ENCODE data around the gene PTPRH. TPM values are rescaled to one million over a fixed set of nuclear protein-coding genes. Genes with fewer than 3 reads are reported as not detected.

Gene PTPRH, protein sequence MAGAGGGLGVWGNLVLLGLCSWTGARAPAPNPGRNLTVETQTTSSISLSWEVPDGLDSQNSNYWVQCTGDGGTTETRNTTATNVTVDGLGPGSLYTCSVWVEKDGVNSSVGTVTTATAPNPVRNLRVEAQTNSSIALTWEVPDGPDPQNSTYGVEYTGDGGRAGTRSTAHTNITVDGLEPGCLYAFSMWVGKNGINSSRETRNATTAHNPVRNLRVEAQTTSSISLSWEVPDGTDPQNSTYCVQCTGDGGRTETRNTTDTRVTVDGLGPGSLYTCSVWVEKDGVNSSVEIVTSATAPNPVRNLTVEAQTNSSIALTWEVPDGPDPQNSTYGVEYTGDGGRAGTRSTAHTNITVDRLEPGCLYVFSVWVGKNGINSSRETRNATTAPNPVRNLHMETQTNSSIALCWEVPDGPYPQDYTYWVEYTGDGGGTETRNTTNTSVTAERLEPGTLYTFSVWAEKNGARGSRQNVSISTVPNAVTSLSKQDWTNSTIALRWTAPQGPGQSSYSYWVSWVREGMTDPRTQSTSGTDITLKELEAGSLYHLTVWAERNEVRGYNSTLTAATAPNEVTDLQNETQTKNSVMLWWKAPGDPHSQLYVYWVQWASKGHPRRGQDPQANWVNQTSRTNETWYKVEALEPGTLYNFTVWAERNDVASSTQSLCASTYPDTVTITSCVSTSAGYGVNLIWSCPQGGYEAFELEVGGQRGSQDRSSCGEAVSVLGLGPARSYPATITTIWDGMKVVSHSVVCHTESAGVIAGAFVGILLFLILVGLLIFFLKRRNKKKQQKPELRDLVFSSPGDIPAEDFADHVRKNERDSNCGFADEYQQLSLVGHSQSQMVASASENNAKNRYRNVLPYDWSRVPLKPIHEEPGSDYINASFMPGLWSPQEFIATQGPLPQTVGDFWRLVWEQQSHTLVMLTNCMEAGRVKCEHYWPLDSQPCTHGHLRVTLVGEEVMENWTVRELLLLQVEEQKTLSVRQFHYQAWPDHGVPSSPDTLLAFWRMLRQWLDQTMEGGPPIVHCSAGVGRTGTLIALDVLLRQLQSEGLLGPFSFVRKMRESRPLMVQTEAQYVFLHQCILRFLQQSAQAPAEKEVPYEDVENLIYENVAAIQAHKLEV
- total RNA-seq (1 to 10 TPM in 1 of 5 donors, under 1 TPM in 2, not detected in 2; 0.16 to 1.1 (median 0.51) TPM), total RNA-seq (0 to 0.21 (median 0) reads per million in 29 experiments)
- 0.37 TPM for total RNA-seq (2013)

DNA sequence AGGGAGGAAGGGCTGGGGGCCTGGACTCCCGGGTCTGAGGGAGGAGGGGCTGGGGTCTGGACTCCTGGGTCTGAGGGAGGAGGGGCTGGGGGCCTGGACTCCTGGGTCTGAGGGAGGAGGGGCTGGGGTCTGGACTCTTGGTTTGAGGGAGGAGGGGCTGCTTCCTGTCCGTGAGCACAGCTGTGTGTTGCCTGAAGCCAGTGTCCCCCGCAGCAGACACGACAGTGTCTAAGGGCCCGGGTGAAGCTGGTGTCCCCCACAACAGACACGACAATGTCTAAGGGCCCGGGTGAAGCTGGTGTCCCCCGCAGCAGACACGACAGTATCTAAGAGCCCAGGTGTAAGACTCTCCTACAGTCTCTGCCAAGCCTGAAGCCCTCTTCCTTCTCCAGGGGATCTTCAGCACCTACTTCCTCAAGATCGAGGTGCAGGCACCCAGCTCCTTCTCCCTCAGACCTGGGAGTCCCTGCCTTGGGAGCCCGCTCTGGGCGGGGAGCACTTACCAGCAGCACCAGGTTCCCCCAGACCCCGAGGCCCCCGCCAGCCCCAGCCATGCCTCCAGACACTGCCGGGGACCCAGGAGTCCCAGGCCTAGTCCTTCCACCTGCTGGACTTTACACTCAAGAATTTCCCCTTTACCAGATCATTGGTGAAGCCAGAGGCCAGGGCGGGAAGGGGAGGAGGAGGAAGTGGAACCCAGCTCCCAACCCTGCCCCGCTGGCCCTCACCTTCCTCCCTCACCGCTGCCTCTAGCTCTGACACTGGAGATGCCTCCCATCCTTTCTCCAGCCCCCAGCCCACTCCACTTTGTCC, at the start of gene PTPRH:
TSS of gene PTPRH (minus strand) at position 622 of the 813 bp plus-strand sequence. CDS start at position 554, 68 bp downstream.
- Mint-ChIP-seq H3K27me3 (peaks cover 40 to 55% of the 10 kb centered on the region in 2 donors), H3K4me3 (no peak within 1 kb of the TSS), H3K4me1 (peaks cover 0 to 3% (median 0%) of the 10 kb centered on the region in 3 donors), H3K36me3 (peaks cover 4% of the 10 kb centered on the region), H3K27ac (no peak within 1 kb of the TSS), H3K9me3 (peaks cover 0 to 5% (median 4%) of the 10 kb centered on the region in 3 donors)
- ChIA-PET CTCF (no interaction called here), POLR2A (no interaction called here)
- no peaks in the 10 kb centered on the region for H3K36me3 ChIP-seq (ENCODE audit: control insufficient read depth in 2 of 2, extremely low read depth in 1 of 2, insufficient read depth in 1 of 2, low read length in 1 of 2)
- peaks cover 0 to 5% of the 10 kb centered on the region in 2 experiments for H3K4me1 ChIP-seq (ENCODE audit: control insufficient read depth in 1 of 2, extremely low read depth in 1 of 2, insufficient read depth in 2 of 2, low read length in 2 of 2)
- peaks cover 0 to 66% of the 10 kb centered on the region in 2 experiments for H3K27me3 ChIP-seq (replicated peaks in 1 of 2; ENCODE audit: control insufficient read depth in 2 of 2, extremely low read depth in 1 of 2, insufficient read depth in 2 of 2, low read length in 1 of 2)
- WGBS (ENCODE audit: insufficient coverage), result 56% methylated on average over 4 of the region's 18 CpGs
- DNase-seq (no peak), ATAC-seq (replicated peaks in 1 of 4) (no peak)
- no peak within 1 kb of the TSS for H3K27ac ChIP-seq (ENCODE audit: low read length)
- H3K4me3 ChIP-seq (ENCODE audit: control insufficient read depth in 1 of 2, extremely low read depth in 1 of 2, low read length in 1 of 2), result no peak within 1 kb of the TSS
- no peaks in the 10 kb centered on the region for H3K9me3 ChIP-seq

DNA sequence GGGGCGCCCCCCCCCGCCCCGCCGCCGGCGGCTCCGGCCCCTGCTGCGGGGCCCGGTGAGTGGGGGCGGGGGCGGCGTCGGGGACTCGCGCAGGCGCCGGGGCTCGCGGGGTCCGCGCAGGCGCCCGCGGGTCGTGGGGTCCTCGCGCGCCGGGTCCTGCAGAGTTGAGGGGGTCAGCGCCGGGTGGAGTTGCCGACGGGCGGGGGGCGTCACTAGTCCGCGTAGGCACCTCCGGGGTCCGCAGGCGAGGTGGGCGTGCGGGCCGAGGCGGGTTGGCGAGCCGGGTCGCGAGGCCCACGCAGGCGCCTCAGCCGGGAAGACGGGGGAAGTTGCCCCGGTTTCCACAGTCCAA, 49.2 kb upstream of the PTPRH start:
- Mint-ChIP-seq H3K9me3 (no peaks in the 10 kb centered on the region), H3K4me1 (peaks cover 44 to 53% (median 51%) of the 10 kb centered on the region in 3 donors), H3K4me3 (peak overlapping the region; percentile 83 to 100 (median 91)), H3K36me3 (peaks cover 4% of the 10 kb centered on the region), H3K27me3 (no peaks in the 10 kb centered on the region), H3K27ac (peak overlapping the region; percentile 94 to 99)
- WGBS (ENCODE audit: insufficient coverage), result 0% methylated on average over 51 of the region's 53 CpGs
- peak in 12 of 35 experiments; percentile 18 to 64 (median 34) for DNase-seq
- Histone ChIP-seq H3K36me3 (ENCODE audit: control insufficient read depth in 2 of 2, extremely low read depth in 1 of 2, insufficient read depth in 1 of 2, low read length in 1 of 2) (peaks cover 4 to 6% of the 10 kb centered on the region in 2 donors), H3K27ac (ENCODE audit: low read length) (peak overlapping the region; percentile 87), H3K27me3 (replicated peaks in 1 of 2; ENCODE audit: control insufficient read depth in 2 of 2, extremely low read depth in 1 of 2, insufficient read depth in 2 of 2, low read length in 1 of 2) (no peaks in the 10 kb centered on the region), H3K4me1 (ENCODE audit: control insufficient read depth in 1 of 2, extremely low read depth in 1 of 2, insufficient read depth in 2 of 2, low read length in 2 of 2) (peaks cover 25 to 54% of the 10 kb centered on the region in 2 experiments), H3K4me3 (ENCODE audit: control insufficient read depth in 1 of 2, extremely low read depth in 1 of 2, low read length in 1 of 2) (peak overlapping the region; percentile 79 to 86), H3K9me3 (no peaks in the 10 kb centered on the region)
- POLR2A ChIA-PET, result interaction anchor here in 1 of 2 donors (0.6 to 1.5 kb wide), 3 partner anchors 17 to 81 kb away, joined by 9 to 12 read pairs (median 10); partner anchors contain the start of gene HSPBP1
- CTCF ChIA-PET, result interaction anchor here in 1 of 2 donors (0.6 to 1.1 kb wide), 2 partner anchors 22 to 374 kb away, joined by 4 to 8 read pairs; partner anchors contain the start of gene HSPBP1
- ATAC-seq (replicated peaks in 1 of 4), result peak; percentile 17 to 31 (median 24)

DNA sequence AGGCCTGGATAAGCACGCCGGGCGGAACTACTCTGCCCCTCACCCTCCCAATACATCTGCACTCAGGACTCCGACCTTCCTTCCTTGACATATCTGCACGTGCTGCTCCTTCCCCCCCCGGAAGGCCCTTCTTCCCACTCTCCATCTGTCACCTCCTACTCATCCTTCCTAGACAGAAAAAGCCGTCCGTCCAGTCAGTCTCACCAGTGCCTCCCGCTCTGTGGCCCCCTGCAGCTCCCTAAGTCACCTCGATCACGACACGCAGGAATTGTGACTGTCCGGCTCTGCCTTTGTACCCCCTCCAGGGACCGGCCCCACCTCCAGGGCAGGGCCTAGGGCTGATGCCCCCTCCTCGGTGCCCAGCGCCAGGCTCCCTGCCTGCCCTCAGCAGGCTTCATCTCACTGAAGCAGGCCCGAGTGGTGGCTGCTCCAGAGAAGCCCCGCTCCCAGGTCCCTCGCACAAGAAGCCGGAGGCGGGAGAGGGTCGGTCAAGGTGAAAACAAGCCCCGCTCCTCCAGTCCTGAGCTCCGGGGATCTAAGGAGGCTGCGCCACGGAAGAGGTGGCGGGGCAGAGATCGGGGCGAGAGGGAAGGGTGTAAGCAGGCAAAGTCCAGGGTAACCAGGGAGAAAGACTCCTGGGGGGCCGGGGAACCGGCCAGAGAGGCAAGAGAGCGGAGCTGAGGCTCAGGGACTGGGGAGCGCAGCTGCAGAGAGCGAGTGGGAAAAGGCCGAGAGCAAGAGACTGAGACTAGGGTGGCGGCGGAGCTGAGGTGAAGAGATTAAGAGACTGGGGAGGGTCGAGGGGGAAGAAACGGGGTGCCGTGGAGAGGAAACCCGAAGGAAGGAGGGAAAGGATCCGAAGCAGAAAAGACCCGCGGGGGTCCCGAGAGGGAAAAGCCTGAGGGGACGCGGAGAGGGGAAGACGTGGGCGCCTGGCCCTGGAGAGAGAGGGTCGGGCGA, 48.4 kb upstream of the PTPRH start:
- Histone ChIP-seq H3K4me3 (ENCODE audit: control insufficient read depth in 1 of 2, extremely low read depth in 1 of 2, low read length in 1 of 2) (peak overlapping the region; percentile 79 to 86), H3K36me3 (ENCODE audit: control insufficient read depth in 2 of 2, extremely low read depth in 1 of 2, insufficient read depth in 1 of 2, low read length in 1 of 2) (peaks cover 4 to 6% of the 10 kb centered on the region in 2 donors), H3K4me1 (ENCODE audit: control insufficient read depth in 1 of 2, extremely low read depth in 1 of 2, insufficient read depth in 2 of 2, low read length in 2 of 2) (peaks cover 32 to 61% of the 10 kb centered on the region in 2 experiments), H3K27me3 (replicated peaks in 1 of 2; ENCODE audit: control insufficient read depth in 2 of 2, extremely low read depth in 1 of 2, insufficient read depth in 2 of 2, low read length in 1 of 2) (no peaks in the 10 kb centered on the region), H3K27ac (ENCODE audit: low read length) (peak overlapping the region; percentile 90), H3K9me3 (no peaks in the 10 kb centered on the region)
- Mint-ChIP-seq H3K4me1 (peaks cover 51 to 60% (median 58%) of the 10 kb centered on the region in 3 donors), H3K27ac (peak overlapping the region; percentile 99), H3K36me3 (peaks cover 4% of the 10 kb centered on the region), H3K9me3 (no peaks in the 10 kb centered on the region), H3K4me3 (peak overlapping the region; percentile 96 to 100 (median 97)), H3K27me3 (no peaks in the 10 kb centered on the region)
- WGBS (ENCODE audit: insufficient coverage), result under 1% methylated on average over 49 of the region's 51 CpGs
- ATAC-seq (replicated peaks in 1 of 4), result no peak
- ChIA-PET POLR2A (interaction anchor here in 1 of 2 donors (0.6 to 0.8 kb wide), 3 partner anchors 16 to 81 kb away, joined by 3 to 12 read pairs (median 3); no protein-coding TSS in a partner anchor), CTCF (no interaction called here)
- peak in 6 of 35 experiments; percentile 14 to 38 (median 22) for DNase-seq

DNA sequence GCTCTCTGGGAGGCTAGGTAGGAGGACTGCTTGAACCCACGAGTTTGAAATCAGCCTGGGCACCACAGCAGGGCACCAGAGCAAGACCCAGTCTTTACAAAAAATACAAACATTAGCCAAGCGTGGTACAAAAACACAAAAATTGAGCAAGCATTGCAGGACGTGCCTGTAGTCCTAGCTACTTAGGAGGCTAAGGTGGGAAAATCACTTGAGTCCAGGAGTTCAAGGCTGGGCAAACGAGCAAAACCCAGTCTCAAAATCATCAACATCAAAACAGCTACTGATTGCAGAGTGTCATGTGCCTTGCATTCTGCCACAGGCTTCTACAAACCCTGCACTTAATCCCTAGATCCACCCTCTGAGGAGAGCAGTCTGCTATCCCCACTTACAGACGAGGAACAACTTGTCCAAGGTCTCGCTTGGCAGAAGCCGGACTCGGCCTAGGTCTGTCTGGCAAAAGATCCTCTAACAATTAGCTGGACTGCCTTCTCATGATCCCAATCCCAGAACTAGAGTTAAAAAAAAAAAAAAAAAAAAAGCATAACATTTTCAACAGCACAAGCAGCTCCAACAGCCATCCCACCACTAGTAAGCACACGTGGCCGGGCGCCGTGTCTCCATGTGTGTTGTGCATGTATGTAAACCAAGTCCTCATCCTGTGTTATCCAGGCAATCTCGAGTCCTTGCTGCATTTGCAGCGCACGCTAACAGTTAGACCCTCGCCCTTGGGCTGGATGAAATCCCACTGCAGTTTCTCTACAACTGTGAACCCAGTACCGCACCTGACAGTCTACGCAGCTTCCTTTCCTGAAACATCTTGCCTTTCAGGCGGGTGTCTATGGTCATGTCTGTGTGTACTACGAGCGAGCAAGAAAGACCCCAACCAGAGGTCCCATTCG, 47.5 kb upstream of the PTPRH start:
- peak overlapping the region; percentile 96 to 100 (median 97) for H3K4me3 Mint-ChIP-seq

More for the DNA sequence above, 47.5 kb upstream of the PTPRH start:
- peaks cover 36 to 70% of the 10 kb centered on the region in 2 experiments for H3K4me1 ChIP-seq (ENCODE audit: control insufficient read depth in 1 of 2, extremely low read depth in 1 of 2, insufficient read depth in 2 of 2, low read length in 2 of 2)
- no peaks in the 10 kb centered on the region for H3K27me3 ChIP-seq (replicated peaks in 1 of 2; ENCODE audit: control insufficient read depth in 2 of 2, extremely low read depth in 1 of 2, insufficient read depth in 2 of 2, low read length in 1 of 2)
- peak overlapping the region; percentile 99 for H3K27ac Mint-ChIP-seq
- peak overlapping the region; percentile 79 to 86 for H3K4me3 ChIP-seq (ENCODE audit: control insufficient read depth in 1 of 2, extremely low read depth in 1 of 2, low read length in 1 of 2)
- CTCF ChIA-PET, result interaction anchor here in 1 of 2 donors (0.6 to 1.5 kb wide), 4 partner anchors 21 to 167 kb away, joined by 3 to 4 read pairs (median 3); partner anchors contain the start of genes HSPBP1 and KMT5C
- POLR2A ChIA-PET, result interaction anchor here in 1 of 2 donors (0.6 to 0.8 kb wide), 2 partner anchors 20 to 82 kb away, joined by 3 read pairs; no protein-coding TSS in a partner anchor
- WGBS (ENCODE audit: insufficient coverage), result 8% methylated on average over 16 of the region's 22 CpGs
- H3K9me3 ChIP-seq, result no peaks in the 10 kb centered on the region
- ATAC-seq (replicated peaks in 1 of 4), result no peak
- no peaks in the 10 kb centered on the region for H3K9me3 Mint-ChIP-seq
- H3K36me3 Mint-ChIP-seq, result peaks cover under 1% of the 10 kb centered on the region
- peaks cover 59 to 67% (median 63%) of the 10 kb centered on the region in 3 donors for H3K4me1 Mint-ChIP-seq
- peak overlapping the region; percentile 90 for H3K27ac ChIP-seq (ENCODE audit: low read length)
- H3K27me3 Mint-ChIP-seq, result no peaks in the 10 kb centered on the region
- peak in 1 of 35 experiments; percentile 40 for DNase-seq
- H3K36me3 ChIP-seq (ENCODE audit: control insufficient read depth in 2 of 2, extremely low read depth in 1 of 2, insufficient read depth in 1 of 2, low read length in 1 of 2), result peaks cover 0 to under 1% of the 10 kb centered on the region in 2 donors

All from T-cell (primary cell).